GM13977 (cell line): ENCODE results near the gene ACMSD.

Experiments
- DNase-seq: peaks from one replicate; pipeline ENCODE4 v3.0.0; 2012; ENCODE audit warnings: low spot score
- CTCF ChIP-seq: IDR thresholded peaks from 2 replicates; pipeline ENCODE4 v1.5.1; 2012; ENCODE audit warnings: mild to moderate bottlenecking, control low read depth; ENCODE audit not compliant: insufficient read depth; ENCODE audit errors: extremely low read depth, missing control alignments
- in situ Hi-C: fragments of 300-500 bp; cut with MboI; formaldehyde crosslinking; loops from one replicate; pipeline ENCODE4 v1.12.0; 2022; ENCODE audit warnings: low sequenced_read_pairs, low pct_unique_long_range_greater_than_20kb, mixed read lengths, inconsistent platforms; ENCODE audit not compliant: unreplicated experiment

ACMSD gene

GRCh38 chr2:134835471-134835870 is 2.9 kb upstream of the ACMSD start:
- TF ChIP-seq CTCF: no peak
- no peak for DNase-seq
- in situ Hi-C loops: no loop called here

- TF ChIP-seq CTCF: no peak
- in situ Hi-C loops: no loop called here
- DNase-seq: no peak
These were observed 1.4 kb upstream of the ACMSD start for GRCh38 chr2:134836986-134837385.

GRCh38 chr2:134839649-134840048 is 1.2 kb downstream of the ACMSD start:
- no peak for DNase-seq
- in situ Hi-C loops: no loop called here
- TF ChIP-seq CTCF: no peak

GRCh38 chr2:134842930-134843490 is 4.6 kb downstream of the ACMSD start:
- in situ Hi-C loops: no loop called here
- TF ChIP-seq CTCF: no peak
- DNase-seq: no peak

DNA sequence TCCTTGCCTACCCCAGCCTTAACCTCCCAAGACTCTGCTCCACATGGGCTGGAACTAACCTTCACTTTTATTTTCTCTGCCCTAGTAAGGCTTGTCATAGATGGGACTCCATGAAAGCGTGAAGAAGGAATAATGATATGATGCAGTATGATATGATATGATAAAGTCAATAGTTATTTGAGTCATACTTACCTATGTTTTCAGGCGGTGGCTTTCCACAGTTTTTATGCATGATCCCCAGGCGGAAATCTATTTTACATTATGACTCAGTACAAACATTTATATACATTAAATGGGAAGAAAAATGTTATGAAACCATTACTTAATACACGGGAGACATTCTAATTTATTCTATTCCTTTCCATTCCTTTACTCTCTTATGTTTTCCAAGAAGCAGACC is 5.6 kb downstream of the ACMSD start:
- in situ Hi-C loops: no loop called here
- DNase-seq: no peak
- TF ChIP-seq CTCF: no peak

GRCh38 chr2:134845028-134845427 is 6.6 kb downstream of the ACMSD start:
- TF ChIP-seq CTCF: no peak
- in situ Hi-C loops: no loop called here
- DNase-seq: no peak

DNA sequence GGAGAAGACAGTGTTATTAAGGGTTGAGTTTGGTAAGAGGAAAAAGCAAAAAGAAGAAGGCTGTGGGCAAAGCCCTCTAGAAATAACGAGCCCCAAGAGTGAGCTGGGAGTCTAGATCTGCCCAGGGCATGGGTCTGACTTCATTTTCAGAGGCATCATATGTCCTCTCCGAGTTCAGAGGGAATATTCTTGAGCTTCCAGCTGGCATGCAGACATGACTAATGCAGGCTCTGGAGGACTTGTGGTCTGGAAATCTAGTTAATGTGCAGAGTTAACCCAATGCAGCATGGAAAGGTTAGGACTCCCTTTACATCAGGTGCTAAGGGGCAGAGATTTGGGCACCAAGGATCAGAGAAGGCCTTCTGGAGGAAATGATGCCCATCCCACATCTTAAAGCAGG is 7.3 kb downstream of the ACMSD start:
- in situ Hi-C loops: no loop called here
- TF ChIP-seq CTCF: no peak
- no peak for DNase-seq
